H9 (cell line): Measurements from ENCODE around the gene HRAS. TPM values are rescaled to one million over a fixed set of nuclear protein-coding genes. Genes with fewer than 3 reads are reported as not detected.

Experiments used
- DNase-seq: peaks from one replicate; pipeline ENCODE4 v3.0.0-alpha.2; 2017
- H2AFZ ChIP-seq: one replicate; pipeline ENCODE4 v1.6.1; 2013; ENCODE audit warnings: mild to moderate bottlenecking, low read length, control low read depth, moderate library complexity
- H2AK5ac ChIP-seq: 2 replicates; pipeline ENCODE4 v1.6.1; 2013; ENCODE audit warnings: low read length, control low read depth, mixed read lengths; ENCODE audit not compliant: insufficient read length
- H2BK120ac ChIP-seq: one replicate; pipeline ENCODE4 v1.6.1; 2013; ENCODE audit warnings: low read depth, mild to moderate bottlenecking, low read length, control low read depth, inconsistent platforms; ENCODE audit not compliant: poor library complexity, severe bottlenecking
- H2BK12ac ChIP-seq: 2 replicates; pipeline ENCODE4 v1.6.1; 2013; ENCODE audit warnings: low read length, control low read depth, mixed read lengths, low read depth; ENCODE audit not compliant: insufficient read length
- H2BK15ac ChIP-seq: 2 replicates; pipeline ENCODE4 v1.6.1; 2013; ENCODE audit warnings: low read depth, low read length, control low read depth
- H2BK20ac ChIP-seq: one replicate; pipeline ENCODE4 v1.6.1; 2013; ENCODE audit warnings: low read depth, mild to moderate bottlenecking, low read length, control low read depth, inconsistent platforms; ENCODE audit not compliant: poor library complexity, severe bottlenecking
- H2BK5ac ChIP-seq: 2 replicates; pipeline ENCODE4 v1.6.1; 2013; ENCODE audit warnings: low read length, control low read depth, mixed read lengths; ENCODE audit not compliant: insufficient read length
- H3K14ac ChIP-seq: 2 replicates; pipeline ENCODE4 v1.6.1; 2013; ENCODE audit warnings: low read length, control low read depth; ENCODE audit not compliant: insufficient read depth
- H3K18ac ChIP-seq: 2 replicates; pipeline ENCODE4 v1.6.1; 2013; ENCODE audit warnings: low read depth, mild to moderate bottlenecking, mixed read lengths, low read length, control low read depth; ENCODE audit not compliant: insufficient read length
- H3K23ac ChIP-seq: 2 replicates; pipeline ENCODE4 v1.6.1; 2013; ENCODE audit warnings: low read length, control low read depth, mixed read lengths, low read depth; ENCODE audit not compliant: insufficient read length
- H3K23me2 ChIP-seq: 2 replicates; pipeline ENCODE4 v1.6.1; 2013; ENCODE audit warnings: low read depth, mild to moderate bottlenecking, mixed read lengths, low read length, control low read depth; ENCODE audit not compliant: insufficient read length, poor library complexity, severe bottlenecking
- H3K27ac ChIP-seq: 2 replicates; pipeline ENCODE4 v1.5.1; 2013; ENCODE audit warnings: low read length, control low read depth, mixed read lengths, low read depth; ENCODE audit not compliant: insufficient read length
- H3K27me3 ChIP-seq: 2 replicates; pipeline ENCODE4 v1.6.1; 2013; ENCODE audit warnings: low read length, control low read depth, inconsistent platforms; ENCODE audit not compliant: insufficient read depth
- H3K4ac ChIP-seq: 2 replicates; pipeline ENCODE4 v1.6.1; 2013; ENCODE audit warnings: low read depth, mild to moderate bottlenecking, control low read depth, inconsistent platforms, low read length, moderate library complexity
- H3K4me1 ChIP-seq: 2 replicates; pipeline ENCODE4 v1.6.1; 2013; ENCODE audit warnings: low read length, control low read depth, inconsistent platforms; ENCODE audit not compliant: insufficient read depth
- H3K4me2 ChIP-seq: 2 replicates; pipeline ENCODE4 v1.6.1; 2013; ENCODE audit warnings: low read length, control low read depth, mixed read lengths; ENCODE audit not compliant: insufficient read length, insufficient read depth
- H3K56ac ChIP-seq: 2 replicates; pipeline ENCODE4 v1.6.1; 2013; ENCODE audit warnings: low read depth, mild to moderate bottlenecking, mixed read lengths, low read length, control low read depth; ENCODE audit not compliant: insufficient read length
- H3K79me1 ChIP-seq: 2 replicates; pipeline ENCODE4 v1.6.1; 2013; ENCODE audit warnings: low read depth, mild to moderate bottlenecking, moderate library complexity, low read length, control low read depth, inconsistent platforms; ENCODE audit not compliant: insufficient read depth, poor library complexity, severe bottlenecking
- H3K79me2 ChIP-seq: 2 replicates; pipeline ENCODE4 v1.6.1; 2013; ENCODE audit warnings: low read length, control low read depth, inconsistent platforms; ENCODE audit not compliant: insufficient read depth
- H3K9ac ChIP-seq: 2 replicates; pipeline ENCODE4 v1.6.1; 2013; ENCODE audit warnings: low read length, control low read depth, mixed read lengths; ENCODE audit not compliant: insufficient read length; ENCODE audit errors: extremely low read depth
- H3K9me3 ChIP-seq: one replicate; pipeline ENCODE4 v1.6.1; 2013; ENCODE audit warnings: low read depth, low read length, inconsistent platforms; ENCODE audit not compliant: control insufficient read depth
- H3T11ph ChIP-seq: one replicate; pipeline ENCODE4 v1.6.1; 2013; ENCODE audit warnings: mild to moderate bottlenecking, low read length, control low read depth, inconsistent platforms
- H4K20me1 ChIP-seq: one replicate; pipeline ENCODE4 v1.6.1; 2013; ENCODE audit not compliant: control insufficient read depth, insufficient read length, insufficient read depth
- H4K5ac ChIP-seq: 2 replicates; pipeline ENCODE4 v1.6.1; 2013; ENCODE audit warnings: low read depth, mild to moderate bottlenecking, mixed read lengths, low read length, control low read depth; ENCODE audit not compliant: insufficient read length
- H4K8ac ChIP-seq: replicated peaks from 2 replicates; pipeline ENCODE4 v1.6.1; 2013; ENCODE audit warnings: low read length, control low read depth, mixed read lengths, low read depth; ENCODE audit not compliant: insufficient read length
- H4K91ac ChIP-seq: 2 replicates; pipeline ENCODE4 v1.6.1; 2013; ENCODE audit warnings: low read depth, mild to moderate bottlenecking, moderate library complexity, mixed read lengths, low read length, control low read depth; ENCODE audit not compliant: insufficient read length
- H3K27ac Mint-ChIP-seq, 3 experiments: 2 replicates in 2 of 3; 3 replicates in 1 of 3; pipeline ENCODE4 v1.8.0; 2020 to 2021; ENCODE audit warnings: mixed read lengths in 3 of 3, mild to moderate bottlenecking in 1 of 3, moderate library complexity in 1 of 3
- H3K27me3 Mint-ChIP-seq: 2 replicates; pipeline ENCODE4 v1.8.0; 2021; ENCODE audit warnings: low read depth, mild to moderate bottlenecking, moderate library complexity, mixed read lengths
- H3K36me3 Mint-ChIP-seq, 3 experiments: 2 replicates in 2 of 3; 3 replicates in 1 of 3; pipeline ENCODE4 v1.8.0; 2020 to 2021; ENCODE audit warnings: low read depth in 3 of 3, mixed read lengths in 3 of 3; ENCODE audit not compliant: insufficient read depth in 1 of 3
- H3K4me1 Mint-ChIP-seq, 2 experiments: 2 replicates each; pipeline ENCODE4 v1.8.0; 2020; ENCODE audit warnings: mixed read lengths in 2 of 2
- H3K4me3 Mint-ChIP-seq, 2 experiments: 2 replicates in 1 of 2; 3 replicates in 1 of 2; pipeline ENCODE4 v1.8.0; 2020 to 2021; ENCODE audit warnings: mild to moderate bottlenecking in 2 of 2, mixed read lengths in 2 of 2, moderate library complexity in 1 of 2
- H3K9me3 Mint-ChIP-seq, 2 experiments: 2 replicates in 1 of 2; 3 replicates in 1 of 2; pipeline ENCODE4 v1.8.0; 2020; ENCODE audit warnings: mild to moderate bottlenecking in 2 of 2, mixed read lengths in 2 of 2, moderate library complexity in 1 of 2
- CTCF ChIP-seq: fragments of 200-600 bp; sonication (generic); conservative IDR thresholded peaks from 3 replicates; pipeline ENCODE4 v1.8.0; 2021; ENCODE audit warnings: antibody characterized with exemption, mild to moderate bottlenecking
- WGBS: extraction: QIAGEN DNeasy Blood & Tissue Kit; methylation state at CpG from one replicate; pipeline ENCODE4 v1.1.7; 2013; ENCODE audit warnings: missing lambda C conversion rate, low lambda C conversion rate, mixed read lengths; ENCODE audit not compliant: insufficient read length; ENCODE audit errors: extremely low coverage; 5-methylcytosine and 5-hydroxymethylcytosine counted together
- total RNA-seq: library from RNA; stranded (reverse); gene quantifications from 2 replicates; pipeline ENCODE4 v1.2.1, GENCODE V29; 2021

Gene HRAS
- total RNA-seq, 1 experiment from 2014 or later = 61.8 TPM

- no peak for TF ChIP-seq CTCF
- WGBS = no CpG with 5 or more reads among the region's 29 CpGs
- Mint-ChIP-seq H3K4me3 (no peak overlapping the region; a peak in 1 of 5 replicates), H3K27ac (no peak overlapping the region), H3K36me3 (peaks cover 40 to 51% (median 44%) of the 10 kb centered on the region in 3 experiments), H3K27me3 (no peaks in the 10 kb centered on the region; the same call in none of the 2 replicates), H3K9me3 (peaks cover 20% of the 10 kb centered on the region in 2 experiments), H3K4me1 (peaks cover 4 to 6% of the 10 kb centered on the region in 2 experiments)
- H3K79me1 ChIP-seq = no peaks in the 10 kb centered on the region
- no peak overlapping the region for H3K23ac ChIP-seq
- no peaks in the 10 kb centered on the region for H4K20me1 ChIP-seq
- no peak overlapping the region for H3K4me2 ChIP-seq
- H4K5ac ChIP-seq = no peak overlapping the region
- H3K23me2 ChIP-seq = no peaks in the 10 kb centered on the region
- H2BK15ac ChIP-seq = no peak overlapping the region
- H2AK5ac ChIP-seq = no peak overlapping the region
- H3K9me3 ChIP-seq = no peaks in the 10 kb centered on the region
- H2AFZ ChIP-seq = no peak overlapping the region
- no peak overlapping the region for H3K27ac ChIP-seq
- DNase-seq = no peak
- H3K4ac ChIP-seq = no peak overlapping the region
- H3K9ac ChIP-seq = no peak overlapping the region
- H3K14ac ChIP-seq = no peak overlapping the region
- H4K8ac ChIP-seq = no peak overlapping the region
- H2BK12ac ChIP-seq = no peak overlapping the region
- no peak overlapping the region for H4K91ac ChIP-seq
- no peak overlapping the region for H2BK5ac ChIP-seq
- no peak overlapping the region for H3K18ac ChIP-seq
- H3K79me2 ChIP-seq = no peaks in the 10 kb centered on the region
- H3K56ac ChIP-seq = no peak overlapping the region
- no peaks in the 10 kb centered on the region; the same call in 1 of the 2 replicates for H3K27me3 ChIP-seq
- no peak overlapping the region for H3T11ph ChIP-seq
- no peak overlapping the region for H2BK20ac ChIP-seq
- no peaks in the 10 kb centered on the region for H3K4me1 ChIP-seq
- no peak overlapping the region for H2BK120ac ChIP-seq
These were observed 22.4 kb downstream of the HRAS start for GRCh38 chr11:512761-513595.
